Measurements from ENCODE around the gene ERN1. TPM values are rescaled to one million over a fixed set of nuclear protein-coding genes. Genes with fewer than 3 reads are reported as not detected.
A peak's percentile ranks its signal among the peaks of the same experiment; 100 is the strongest.

ERN1 gene
- total and polyA plus RNA-seq, 2 of the 13 experiments (the other 11 are each of a cell fraction or from before 2014, with no cell fraction given), result 6.0 to 12.7 TPM

DNA sequence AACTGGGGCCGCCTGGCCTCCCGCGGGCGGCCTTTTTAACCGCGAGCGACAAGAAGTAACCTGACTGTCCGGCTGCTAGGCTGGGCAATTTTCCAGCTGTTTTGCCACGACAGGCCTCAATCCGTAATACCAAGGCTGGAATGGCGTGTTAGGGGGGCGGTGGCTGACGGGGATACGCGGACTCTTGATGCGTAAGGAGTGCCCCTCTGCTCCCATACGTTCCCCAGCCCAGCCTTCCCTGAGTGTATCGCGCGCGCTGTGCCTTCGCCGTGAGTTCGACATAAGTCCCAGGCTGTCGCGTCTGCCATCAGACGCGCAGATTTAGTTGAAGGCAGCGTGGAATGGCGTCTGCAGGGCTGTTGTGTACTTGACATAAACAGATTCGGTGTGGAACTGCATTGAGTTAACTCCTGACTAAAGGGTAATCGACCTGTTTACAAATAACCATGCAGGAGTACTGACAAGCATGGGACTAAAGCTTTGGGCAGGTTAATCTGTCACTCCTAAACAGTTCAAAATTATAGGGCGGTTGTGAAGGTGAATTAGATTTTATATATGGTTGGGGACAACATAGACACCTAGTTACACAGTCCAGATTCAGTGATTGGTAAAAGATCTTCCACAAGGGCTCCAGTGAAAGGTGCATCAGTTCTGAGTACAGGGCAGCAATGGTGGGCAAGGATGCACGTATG is 16.6 kb upstream of the ERN1 start (continued):
- no peak for TF ChIP-seq ZNF282 (IDR thresholded peaks at IDR 0.05; ENCODE audit: partially characterized antibody)
- TF ChIP-seq ZNF761 (CRISPR knock-in tag; conservative IDR thresholded peaks at IDR 0.05), result peak; percentile 52; the same call in 1 of the 2 replicates
- TF ChIP-seq, protein P1, sequence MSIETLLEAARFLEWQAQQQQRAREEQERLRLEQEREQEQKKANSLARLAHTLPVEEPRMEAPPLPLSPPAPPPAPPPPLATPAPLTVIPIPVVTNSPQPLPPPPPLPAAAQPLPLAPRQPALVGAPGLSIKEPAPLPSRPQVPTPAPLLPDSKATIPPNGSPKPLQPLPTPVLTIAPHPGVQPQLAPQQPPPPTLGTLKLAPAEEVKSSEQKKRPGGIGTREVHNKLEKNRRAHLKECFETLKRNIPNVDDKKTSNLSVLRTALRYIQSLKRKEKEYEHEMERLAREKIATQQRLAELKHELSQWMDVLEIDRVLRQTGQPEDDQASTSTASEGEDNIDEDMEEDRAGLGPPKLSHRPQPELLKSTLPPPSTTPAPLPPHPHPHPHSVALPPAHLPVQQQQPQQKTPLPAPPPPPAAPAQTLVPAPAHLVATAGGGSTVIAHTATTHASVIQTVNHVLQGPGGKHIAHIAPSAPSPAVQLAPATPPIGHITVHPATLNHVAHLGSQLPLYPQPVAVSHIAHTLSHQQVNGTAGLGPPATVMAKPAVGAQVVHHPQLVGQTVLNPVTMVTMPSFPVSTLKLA (IDR thresholded peaks at IDR 0.05), result 0 out of 2 replicates have a peak, but pooled peaks have one; percentile 29
- no peak for TF ChIP-seq GZF1 (CRISPR knock-in tag; IDR thresholded peaks at IDR 0.05)
- TF ChIP-seq, protein P2, sequence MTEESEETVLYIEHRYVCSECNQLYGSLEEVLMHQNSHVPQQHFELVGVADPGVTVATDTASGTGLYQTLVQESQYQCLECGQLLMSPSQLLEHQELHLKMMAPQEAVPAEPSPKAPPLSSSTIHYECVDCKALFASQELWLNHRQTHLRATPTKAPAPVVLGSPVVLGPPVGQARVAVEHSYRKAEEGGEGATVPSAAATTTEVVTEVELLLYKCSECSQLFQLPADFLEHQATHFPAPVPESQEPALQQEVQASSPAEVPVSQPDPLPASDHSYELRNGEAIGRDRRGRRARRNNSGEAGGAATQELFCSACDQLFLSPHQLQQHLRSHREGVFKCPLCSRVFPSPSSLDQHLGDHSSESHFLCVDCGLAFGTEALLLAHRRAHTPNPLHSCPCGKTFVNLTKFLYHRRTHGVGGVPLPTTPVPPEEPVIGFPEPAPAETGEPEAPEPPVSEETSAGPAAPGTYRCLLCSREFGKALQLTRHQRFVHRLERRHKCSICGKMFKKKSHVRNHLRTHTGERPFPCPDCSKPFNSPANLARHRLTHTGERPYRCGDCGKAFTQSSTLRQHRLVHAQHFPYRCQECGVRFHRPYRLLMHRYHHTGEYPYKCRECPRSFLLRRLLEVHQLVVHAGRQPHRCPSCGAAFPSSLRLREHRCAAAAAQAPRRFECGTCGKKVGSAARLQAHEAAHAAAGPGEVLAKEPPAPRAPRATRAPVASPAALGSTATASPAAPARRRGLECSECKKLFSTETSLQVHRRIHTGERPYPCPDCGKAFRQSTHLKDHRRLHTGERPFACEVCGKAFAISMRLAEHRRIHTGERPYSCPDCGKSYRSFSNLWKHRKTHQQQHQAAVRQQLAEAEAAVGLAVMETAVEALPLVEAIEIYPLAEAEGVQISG (CRISPR knock-in tag; IDR thresholded peaks at IDR 0.05), result no peak
- TF ChIP-seq MED8 (CRISPR knock-in tag; IDR thresholded peaks at IDR 0.05; ENCODE audit: insufficient replicate concordance), result no peak
- TF ChIP-seq ZNF431 (CRISPR knock-in tag; IDR thresholded peaks at IDR 0.05; ENCODE audit: borderline replicate concordance, low read depth), result no peak
- peak; percentile 11; the same call in 1 of the 2 replicates for TF ChIP-seq FOXA3 (CRISPR knock-in tag; IDR thresholded peaks at IDR 0.05)
- TF ChIP-seq, protein P3, sequence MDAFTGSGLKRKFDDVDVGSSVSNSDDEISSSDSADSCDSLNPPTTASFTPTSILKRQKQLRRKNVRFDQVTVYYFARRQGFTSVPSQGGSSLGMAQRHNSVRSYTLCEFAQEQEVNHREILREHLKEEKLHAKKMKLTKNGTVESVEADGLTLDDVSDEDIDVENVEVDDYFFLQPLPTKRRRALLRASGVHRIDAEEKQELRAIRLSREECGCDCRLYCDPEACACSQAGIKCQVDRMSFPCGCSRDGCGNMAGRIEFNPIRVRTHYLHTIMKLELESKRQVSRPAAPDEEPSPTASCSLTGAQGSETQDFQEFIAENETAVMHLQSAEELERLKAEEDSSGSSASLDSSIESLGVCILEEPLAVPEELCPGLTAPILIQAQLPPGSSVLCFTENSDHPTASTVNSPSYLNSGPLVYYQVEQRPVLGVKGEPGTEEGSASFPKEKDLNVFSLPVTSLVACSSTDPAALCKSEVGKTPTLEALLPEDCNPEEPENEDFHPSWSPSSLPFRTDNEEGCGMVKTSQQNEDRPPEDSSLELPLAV (CRISPR knock-in tag; conservative IDR thresholded peaks at IDR 0.05; ENCODE audit: low read depth), result peak; percentile 79; the same call in 1 of the 2 replicates
- no peak for TF ChIP-seq ZNF263 (CRISPR knock-in tag; IDR thresholded peaks at IDR 0.05)
- no peak for TF ChIP-seq SIX1 (CRISPR knock-in tag; IDR thresholded peaks at IDR 0.05; ENCODE audit: borderline replicate concordance)
- 0 out of 2 replicates have a peak, but pooled peaks have one; percentile 6 for TF ChIP-seq ZNF343 (CRISPR knock-in tag; IDR thresholded peaks at IDR 0.05)
- no peak for TF ChIP-seq ZSCAN20 (CRISPR knock-in tag; IDR thresholded peaks at IDR 0.05; ENCODE audit: borderline replicate concordance)
- no peak; the same call in 1 of the 2 replicates for TF ChIP-seq RXRA (CRISPR knock-in tag; IDR thresholded peaks at IDR 0.05)
- TF ChIP-seq ASH2L (IDR thresholded peaks at IDR 0.05; ENCODE audit: insufficient read length, low read depth, low read length), result peak; percentile 41
- no peak for TF ChIP-seq SPEN (CRISPR knock-in tag; IDR thresholded peaks at IDR 0.05; ENCODE audit: low read depth)
- peak; percentile 40; the same call in 1 of the 2 replicates for TF ChIP-seq NAIF1 (CRISPR knock-in tag; IDR thresholded peaks at IDR 0.05; ENCODE audit: borderline replicate concordance)
- no peak for TF ChIP-seq TSC22D2 (CRISPR knock-in tag; IDR thresholded peaks at IDR 0.05; ENCODE audit: borderline replicate concordance)
- TF ChIP-seq SATB2 (CRISPR knock-in tag; IDR thresholded peaks at IDR 0.05), result no peak
- TF ChIP-seq BORCS8-MEF2B (CRISPR knock-in tag; IDR thresholded peaks at IDR 0.05), result peak; percentile 96
- TF ChIP-seq MBD4 (IDR thresholded peaks at IDR 0.05; ENCODE audit: borderline replicate concordance, low read length), result 0 out of 2 replicates have a peak, but pooled peaks have one; percentile 38
- no peak for TF ChIP-seq ZBTB21 (CRISPR knock-in tag; IDR thresholded peaks at IDR 0.05)
- no peak for TF ChIP-seq EZH2 (conservative IDR thresholded peaks at IDR 0.05; ENCODE audit: low read depth, low read length)
- TF ChIP-seq ONECUT2 (CRISPR knock-in tag; IDR thresholded peaks at IDR 0.05), result peak; percentile 43; the same call in 1 of the 2 replicates

Data from HepG2 (cell line).